SK-N-SH treated with all-trans-retinoic acid at 6 μM for 48 hours (cell line): ENCODE results near the gene GPSM1.

Experiments
- TF ChIP-seq, protein P1 (sequence below): fragments of 250-450 bp; sonication (Bioruptor Pico); IDR thresholded peaks from 2 replicates; pipeline ENCODE4 v1.5.1; 2020; ENCODE audit warnings: low read depth, mild to moderate bottlenecking, moderate library complexity
- TF ChIP-seq, protein P2 (sequence below): fragments of 250-450 bp; sonication (Bioruptor Pico); IDR thresholded peaks from 2 replicates; pipeline ENCODE4 v1.5.1; 2021; ENCODE audit warnings: mild to moderate bottlenecking, moderate library complexity
- TF ChIP-seq, protein P3 (sequence below): fragments of 250-450 bp; sonication (Bioruptor Pico); IDR thresholded peaks from 2 replicates; pipeline ENCODE4 v1.8.0; 2021; ENCODE audit warnings: low read depth, mild to moderate bottlenecking, moderate library complexity, borderline replicate concordance

DNA sequence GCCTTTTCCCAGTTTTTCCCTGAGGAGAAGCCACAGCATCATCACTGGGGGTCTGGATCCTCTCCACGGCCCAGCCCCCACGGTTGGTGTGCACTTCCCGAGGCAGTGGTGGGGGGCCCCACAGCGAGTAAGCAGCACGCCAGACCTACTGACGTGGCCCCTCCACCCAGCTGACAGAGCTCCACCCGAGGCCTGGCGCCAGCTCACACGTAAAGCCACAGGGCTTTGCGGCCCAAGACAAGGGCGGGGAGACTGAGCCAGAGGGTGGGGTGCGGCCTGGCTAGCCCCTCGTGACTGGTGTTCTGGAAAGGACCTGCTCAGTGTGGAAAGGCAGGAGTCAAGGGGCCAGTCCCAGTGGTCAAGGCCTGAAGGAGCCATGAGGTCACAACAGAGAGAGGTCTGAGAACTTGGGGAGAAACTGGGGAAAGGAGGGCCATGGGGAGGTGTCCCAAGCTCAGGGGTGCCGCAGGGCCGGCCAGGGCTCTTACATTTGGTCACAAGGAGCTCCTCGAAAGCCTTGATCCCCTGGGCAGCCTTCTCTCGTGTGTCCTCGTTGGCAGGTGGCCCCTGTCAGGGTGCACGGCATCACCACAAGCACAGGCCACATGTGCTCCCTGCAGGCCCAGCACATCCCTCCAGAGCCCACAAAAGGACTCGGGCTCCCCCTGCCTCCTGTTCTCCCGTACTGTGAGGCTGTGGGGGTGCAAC, 67.1 kb downstream of the GPSM1 start:
- TF ChIP-seq, protein P1, sequence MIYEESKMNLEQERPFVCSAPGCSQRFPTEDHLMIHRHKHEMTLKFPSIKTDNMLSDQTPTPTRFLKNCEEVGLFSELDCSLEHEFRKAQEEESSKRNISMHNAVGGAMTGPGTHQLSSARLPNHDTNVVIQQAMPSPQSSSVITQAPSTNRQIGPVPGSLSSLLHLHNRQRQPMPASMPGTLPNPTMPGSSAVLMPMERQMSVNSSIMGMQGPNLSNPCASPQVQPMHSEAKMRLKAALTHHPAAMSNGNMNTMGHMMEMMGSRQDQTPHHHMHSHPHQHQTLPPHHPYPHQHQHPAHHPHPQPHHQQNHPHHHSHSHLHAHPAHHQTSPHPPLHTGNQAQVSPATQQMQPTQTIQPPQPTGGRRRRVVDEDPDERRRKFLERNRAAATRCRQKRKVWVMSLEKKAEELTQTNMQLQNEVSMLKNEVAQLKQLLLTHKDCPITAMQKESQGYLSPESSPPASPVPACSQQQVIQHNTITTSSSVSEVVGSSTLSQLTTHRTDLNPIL (CRISPR knock-in tag) = no peak
- TF ChIP-seq, protein P2, sequence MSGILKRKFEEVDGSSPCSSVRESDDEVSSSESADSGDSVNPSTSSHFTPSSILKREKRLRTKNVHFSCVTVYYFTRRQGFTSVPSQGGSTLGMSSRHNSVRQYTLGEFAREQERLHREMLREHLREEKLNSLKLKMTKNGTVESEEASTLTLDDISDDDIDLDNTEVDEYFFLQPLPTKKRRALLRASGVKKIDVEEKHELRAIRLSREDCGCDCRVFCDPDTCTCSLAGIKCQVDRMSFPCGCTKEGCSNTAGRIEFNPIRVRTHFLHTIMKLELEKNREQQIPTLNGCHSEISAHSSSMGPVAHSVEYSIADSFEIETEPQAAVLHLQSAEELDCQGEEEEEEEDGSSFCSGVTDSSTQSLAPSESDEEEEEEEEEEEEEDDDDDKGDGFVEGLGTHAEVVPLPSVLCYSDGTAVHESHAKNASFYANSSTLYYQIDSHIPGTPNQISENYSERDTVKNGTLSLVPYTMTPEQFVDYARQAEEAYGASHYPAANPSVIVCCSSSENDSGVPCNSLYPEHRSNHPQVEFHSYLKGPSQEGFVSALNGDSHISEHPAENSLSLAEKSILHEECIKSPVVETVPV (CRISPR knock-in tag) = no peak
- TF ChIP-seq, protein P3, sequence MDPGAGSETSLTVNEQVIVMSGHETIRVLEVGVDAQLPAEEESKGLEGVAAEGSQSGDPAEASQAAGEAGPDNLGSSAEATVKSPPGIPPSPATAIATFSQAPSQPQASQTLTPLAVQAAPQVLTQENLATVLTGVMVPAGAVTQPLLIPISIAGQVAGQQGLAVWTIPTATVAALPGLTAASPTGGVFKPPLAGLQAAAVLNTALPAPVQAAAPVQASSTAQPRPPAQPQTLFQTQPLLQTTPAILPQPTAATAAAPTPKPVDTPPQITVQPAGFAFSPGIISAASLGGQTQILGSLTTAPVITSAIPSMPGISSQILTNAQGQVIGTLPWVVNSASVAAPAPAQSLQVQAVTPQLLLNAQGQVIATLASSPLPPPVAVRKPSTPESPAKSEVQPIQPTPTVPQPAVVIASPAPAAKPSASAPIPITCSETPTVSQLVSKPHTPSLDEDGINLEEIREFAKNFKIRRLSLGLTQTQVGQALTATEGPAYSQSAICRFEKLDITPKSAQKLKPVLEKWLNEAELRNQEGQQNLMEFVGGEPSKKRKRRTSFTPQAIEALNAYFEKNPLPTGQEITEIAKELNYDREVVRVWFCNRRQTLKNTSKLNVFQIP (CRISPR knock-in tag) = no peak
